GM18505 (cell line): ENCODE measurements around the gene CCKAR.
"Not testable (repeated sequence)": the region's sequence is repeated elsewhere in the genome, so short reads cannot be mapped to it uniquely, and the experiment has no call there.

Experiments used
- ATAC-seq: cut with Tn5 transposase; IDR thresholded peaks from one replicate; pipeline ENCODE4 v1.9.1; 2021; ENCODE audit not compliant: unreplicated experiment
- POLR2A ChIP-seq: IDR thresholded peaks from 4 replicates; pipeline ENCODE4 v1.6.1; 2011; ENCODE audit warnings: borderline replicate concordance; ENCODE audit not compliant: insufficient read depth, insufficient read length; ENCODE audit errors: extremely low read depth

CCKAR gene

DNA sequence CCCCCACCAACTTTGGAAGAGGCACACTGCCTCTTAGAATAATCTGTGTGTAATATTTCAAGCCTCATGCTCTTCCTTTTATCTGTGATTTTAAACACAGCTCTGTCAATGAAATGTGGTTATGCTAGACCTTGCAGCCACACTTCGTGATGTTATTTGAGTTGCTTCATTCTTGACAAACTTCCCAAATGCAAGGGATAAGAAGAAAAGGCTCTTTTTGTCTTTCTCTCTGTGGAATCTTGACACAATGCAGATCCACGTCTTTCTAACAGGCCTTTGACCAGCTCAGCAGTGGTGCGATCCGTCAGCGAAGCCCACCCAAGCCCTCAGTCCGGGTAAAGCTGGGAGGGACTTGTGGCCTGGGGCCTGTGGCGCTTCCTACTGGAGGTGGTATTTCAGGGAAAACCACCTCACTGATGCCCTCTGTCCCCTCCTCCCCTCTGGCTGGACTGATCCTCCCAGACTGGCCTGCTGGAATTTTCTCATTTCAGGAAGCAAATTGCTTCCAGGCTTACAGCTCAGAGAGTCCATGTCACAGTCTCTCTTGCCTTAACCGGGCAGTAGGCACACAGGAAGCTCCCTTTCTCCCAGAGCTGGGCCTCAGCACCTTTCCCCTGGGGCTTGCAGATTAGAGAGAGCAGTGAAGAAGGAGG, 19.5 kb upstream of the CCKAR start:
- TF ChIP-seq POLR2A = no peak
- no peak for ATAC-seq

DNA sequence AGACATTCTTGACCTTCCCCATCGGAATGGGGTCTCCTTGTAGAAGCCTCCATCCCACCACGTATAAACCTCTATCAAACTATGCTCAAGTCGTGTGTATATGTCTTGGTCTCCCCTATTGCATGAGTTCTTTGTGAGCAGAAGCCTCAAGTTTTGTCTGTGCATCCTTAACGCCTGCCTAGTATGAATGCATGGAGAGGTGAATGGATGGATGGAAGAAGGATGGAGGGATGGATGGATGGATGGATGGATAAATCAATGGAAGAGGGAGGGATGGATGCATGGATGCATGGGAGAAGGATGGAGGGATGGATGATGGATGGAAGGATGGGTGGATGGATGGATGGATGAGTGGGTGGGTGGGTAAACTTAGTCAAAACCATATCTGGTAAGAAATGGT, 17.0 kb upstream of the CCKAR start:
- no peak for TF ChIP-seq POLR2A
- ATAC-seq = no peak

DNA sequence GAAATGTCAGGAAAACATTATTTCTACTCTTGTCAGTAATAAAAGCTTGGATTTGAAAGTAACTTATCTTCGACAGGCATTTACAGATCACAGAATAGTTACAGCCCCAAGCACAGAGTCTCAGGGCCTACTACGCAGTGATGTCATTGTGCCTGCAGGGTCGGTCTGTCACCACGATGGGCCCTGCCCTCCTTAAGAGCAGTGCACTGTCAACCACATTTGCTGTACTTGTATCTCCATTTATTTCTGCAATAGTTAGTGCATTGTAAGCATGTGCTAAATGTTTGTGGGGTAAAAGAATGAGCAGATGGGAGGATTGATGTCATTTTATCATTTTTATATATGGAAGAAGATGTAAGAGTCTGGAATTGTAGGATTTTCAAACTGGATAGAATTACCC, 13.6 kb upstream of the CCKAR start:
- no peak for TF ChIP-seq POLR2A
- no peak for ATAC-seq

DNA sequence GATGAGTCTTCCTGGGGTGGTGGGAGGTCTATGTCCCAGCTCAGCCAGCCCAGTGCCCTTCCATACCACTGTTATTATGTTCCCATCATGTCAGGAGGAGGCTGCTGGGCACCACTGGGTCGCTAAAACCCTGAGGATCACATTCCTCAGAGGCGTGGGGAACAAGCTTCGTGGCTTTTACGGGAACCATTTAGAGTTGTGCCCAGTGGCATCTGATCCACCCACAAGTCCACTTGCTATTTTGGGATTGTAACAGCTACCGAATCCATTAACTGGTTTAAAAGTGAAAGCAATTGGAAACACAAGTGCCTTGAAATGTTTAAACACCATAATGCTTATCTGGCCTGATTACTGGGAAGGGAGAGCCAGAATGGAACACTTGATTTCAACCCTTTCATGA, 13.1 kb upstream of the CCKAR start:
- no peak for TF ChIP-seq POLR2A

DNA sequence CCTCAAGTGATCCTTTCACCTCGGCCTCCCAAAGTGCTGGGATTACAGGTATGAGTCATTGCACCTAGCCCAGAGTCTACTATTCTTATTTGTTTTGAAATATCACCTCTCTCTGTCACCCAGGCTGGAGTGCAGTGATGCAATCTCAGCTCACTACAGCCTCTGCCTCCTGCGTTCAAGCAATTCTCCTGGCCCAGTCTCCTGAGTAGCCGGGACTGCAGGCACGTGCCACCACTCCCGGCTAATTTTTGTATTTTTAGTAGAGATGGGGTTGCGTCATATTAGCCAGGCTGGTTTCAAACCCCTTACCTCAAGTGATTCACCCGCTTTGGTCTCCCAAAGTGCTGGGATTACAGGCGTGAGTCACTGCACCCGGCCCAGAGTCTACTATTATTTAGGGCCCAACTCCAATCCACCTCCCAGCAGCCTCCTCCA, 10.3 kb upstream of the CCKAR start:
- ATAC-seq = not testable (repeated sequence)

More for the DNA sequence above, 13.1 kb upstream of the CCKAR start:
- no peak for ATAC-seq

DNA sequence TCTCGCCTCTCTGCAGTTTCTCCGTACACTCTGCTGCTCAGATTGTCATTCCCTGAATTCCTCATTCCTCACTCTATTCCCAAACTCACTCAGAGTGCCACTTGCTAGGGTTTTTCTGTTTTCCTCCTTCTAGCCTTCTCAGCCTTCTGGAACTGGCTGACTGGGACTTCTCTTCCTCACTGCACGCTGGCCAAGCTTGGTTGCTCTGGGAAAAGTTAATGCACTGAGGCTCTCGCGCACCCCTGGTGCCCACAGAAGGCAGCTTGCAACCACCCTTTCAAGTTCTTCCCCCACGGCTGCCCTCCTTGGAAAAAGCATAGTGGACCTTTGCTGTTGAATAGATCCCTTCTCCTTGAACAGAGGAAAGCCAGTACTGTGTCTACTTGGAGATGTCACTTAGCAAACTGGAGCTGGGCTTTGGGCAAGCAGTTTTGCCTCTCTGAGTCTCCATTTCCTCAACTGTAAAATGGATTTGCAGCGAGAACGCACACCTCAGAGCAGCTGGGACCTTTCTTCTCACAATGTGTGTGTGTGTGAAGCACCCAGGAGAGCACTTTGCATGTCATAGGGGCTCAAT, 6.0 kb upstream of the CCKAR start:
- no peak for TF ChIP-seq POLR2A
- ATAC-seq = no peak

DNA sequence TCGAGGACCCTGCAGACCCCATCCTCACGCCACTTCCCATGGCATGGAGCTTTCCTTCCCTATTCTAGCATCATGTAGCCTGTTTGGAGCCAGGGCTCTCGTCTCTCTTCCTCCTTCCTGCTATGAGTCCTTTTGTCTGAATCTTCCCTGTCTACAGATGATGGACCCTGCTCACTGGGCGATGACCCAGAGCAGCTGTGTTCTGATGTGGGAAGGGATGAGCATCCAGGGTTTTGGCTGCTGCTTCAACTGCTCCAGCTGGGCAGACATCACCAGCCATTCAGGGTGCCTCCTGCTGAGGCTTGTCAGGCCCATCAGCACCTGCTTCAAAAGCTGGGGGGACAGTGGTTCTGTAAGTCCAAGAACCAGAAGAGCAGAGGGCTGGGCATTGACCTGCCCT, 3.2 kb upstream of the CCKAR start:
- TF ChIP-seq POLR2A = no peak
- ATAC-seq = no peak

DNA sequence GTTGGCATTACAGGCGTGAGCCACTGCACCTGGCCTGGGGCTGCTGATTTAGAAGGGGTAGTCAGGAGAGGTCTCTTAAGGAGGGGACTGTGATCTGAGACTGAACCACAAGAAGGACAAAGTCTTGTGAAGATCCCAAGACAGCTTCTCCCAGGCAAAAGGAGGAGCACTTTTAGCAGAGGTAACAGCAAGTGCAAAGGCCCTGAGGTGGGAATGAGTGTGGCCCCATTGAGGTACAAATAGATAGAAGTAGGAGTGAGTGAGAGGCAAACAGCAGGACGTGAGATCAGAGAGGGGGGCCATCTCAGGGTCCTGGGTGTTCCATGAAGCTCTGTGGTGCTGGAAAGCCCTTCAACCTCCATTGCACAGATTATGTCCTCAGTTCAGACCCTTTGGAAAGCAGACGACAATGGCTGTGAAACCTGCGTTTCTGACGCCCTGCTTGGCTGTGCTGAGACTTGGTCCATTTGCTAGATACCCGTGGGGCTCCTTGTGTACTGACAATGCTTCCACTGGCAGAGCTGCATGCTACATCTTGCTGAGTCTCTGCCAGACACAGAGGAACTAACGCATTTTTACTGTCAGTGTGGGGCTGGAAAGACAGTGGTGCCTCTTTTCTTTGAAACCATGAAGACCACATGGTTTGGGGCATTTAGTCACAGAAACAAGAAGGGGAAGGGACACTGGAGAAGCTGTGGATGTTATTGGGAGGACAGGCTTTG, 1.3 kb upstream of the CCKAR start:
- no peak for ATAC-seq
- no peak for TF ChIP-seq POLR2A

DNA sequence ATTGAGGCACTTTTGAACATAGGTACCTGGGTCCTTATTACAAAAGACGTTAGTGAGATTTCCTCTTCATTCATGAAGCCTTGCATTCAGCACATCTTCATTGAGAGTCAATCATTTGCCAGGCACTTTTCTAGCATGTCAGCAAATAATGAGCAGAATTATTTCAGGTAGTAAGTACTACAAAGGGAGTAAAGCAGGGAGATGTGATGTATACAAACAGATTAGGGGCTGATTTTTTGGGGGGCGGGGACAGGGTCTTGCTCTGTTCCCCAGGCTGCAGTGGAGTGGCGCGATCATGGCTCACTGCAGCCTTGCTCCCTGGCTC, 638 bp upstream of the CCKAR start:
- no peak for ATAC-seq
- no peak for TF ChIP-seq POLR2A

DNA sequence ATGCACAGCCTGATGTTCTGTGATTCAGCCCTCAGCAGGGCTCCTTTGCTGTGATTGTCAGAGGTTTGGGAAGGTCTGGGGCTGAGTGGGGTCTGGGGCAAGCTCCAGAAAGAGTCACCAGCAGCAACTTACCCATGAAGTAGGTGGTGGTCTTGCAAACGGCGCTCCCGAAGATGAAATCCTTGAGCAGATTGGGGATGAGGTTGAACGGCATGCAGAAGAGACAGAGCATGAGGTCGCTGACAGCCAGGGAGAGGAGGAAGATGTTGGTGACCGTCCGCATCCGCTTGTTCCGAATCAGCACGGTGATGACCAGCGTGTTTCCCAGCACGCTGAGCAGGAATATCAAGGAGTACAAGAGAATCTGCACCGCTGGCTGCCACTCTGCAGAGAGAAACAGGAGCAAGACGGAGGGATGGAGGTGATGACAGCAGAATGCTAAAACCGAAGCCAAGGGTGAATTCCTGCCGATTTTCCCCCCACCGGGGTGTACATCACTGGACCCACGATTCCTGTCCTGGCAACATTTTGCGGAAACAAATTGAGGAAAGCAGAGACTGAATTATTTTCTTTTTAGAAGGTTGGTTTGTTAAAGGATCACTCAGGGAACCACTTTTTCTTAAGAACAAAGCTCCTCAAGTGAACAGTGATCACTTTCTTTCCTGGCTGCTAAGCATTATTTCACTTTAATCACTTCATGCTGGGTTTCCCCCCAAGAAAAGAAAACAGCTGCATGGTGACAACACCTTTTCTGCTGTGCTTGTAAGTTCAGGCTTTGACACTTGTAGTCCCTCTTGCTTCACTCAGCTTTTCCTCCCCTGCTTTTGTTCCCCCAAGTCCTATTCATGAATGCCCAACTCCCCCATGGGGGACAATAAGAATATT, 941 bp downstream of the CCKAR start:
- no peak for TF ChIP-seq POLR2A
- no peak for ATAC-seq

DNA sequence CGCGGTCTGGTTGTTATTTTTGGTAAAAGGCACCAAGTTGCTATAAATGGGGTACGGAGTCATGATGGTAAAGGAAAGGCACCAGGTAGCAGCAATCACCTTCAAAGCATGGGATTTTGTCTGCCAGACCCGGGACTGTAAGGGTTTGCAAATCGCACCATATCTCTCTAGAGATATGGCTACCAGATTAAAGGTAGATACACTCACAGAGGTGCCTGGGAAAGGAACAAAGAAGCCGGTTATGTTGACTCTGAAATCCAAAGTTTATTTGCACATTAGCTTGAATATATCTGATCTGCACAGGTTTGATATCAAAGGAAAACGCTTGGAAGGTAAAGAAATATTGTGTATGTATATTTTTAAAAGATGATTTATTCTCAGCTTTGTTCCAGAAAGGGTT, 4.6 kb downstream of the CCKAR start:
- TF ChIP-seq POLR2A = no peak
- ATAC-seq = no peak

DNA sequence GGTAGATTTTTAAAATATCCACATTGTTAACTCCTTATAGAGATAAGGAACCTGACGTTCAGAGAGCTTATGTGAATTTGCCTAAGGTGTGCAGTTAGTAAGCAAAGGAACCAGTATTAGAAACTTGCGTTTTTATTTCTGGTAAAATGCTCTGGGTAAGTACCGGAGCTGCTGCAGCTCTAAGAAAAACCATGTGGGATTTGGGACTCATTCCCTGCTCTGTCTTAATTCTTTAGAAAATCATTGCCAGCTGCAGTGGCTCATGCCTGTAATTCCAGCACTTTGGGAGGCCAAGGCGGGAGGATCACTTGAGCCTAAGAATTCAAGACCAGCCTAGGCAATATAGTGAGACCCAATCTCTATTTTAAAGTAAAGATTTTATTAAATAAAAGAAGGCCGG, 5.8 kb downstream of the CCKAR start:
- ATAC-seq = no peak
- TF ChIP-seq POLR2A = no peak

DNA sequence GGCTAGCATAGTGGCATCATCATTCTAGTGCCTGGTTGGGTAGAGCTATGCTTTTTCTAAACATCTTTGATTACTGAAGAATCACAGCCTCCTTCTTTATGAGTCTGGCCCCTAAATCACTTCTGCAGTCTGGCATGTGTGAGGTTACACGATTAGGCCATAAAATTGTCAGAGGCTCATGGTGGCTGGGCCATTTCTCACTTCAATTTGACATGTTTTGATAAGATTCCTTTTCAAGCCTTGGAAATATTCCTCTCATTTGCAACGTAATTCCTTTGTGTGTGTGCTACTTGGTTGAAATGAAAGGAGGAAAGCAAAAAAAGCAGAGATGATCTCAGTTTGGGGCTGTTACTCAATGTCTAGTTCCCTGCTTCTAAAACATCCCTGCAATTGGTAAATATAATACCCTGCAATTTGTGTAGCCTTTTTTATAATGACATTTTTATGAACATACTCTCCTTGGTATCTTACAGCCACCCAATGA, 6.2 kb downstream of the CCKAR start:
- ATAC-seq = no peak
- TF ChIP-seq POLR2A = no peak
